A549 treated with DMSO at 1 μM for 4 hours (cell line): ENCODE data around the gene BCKDHB. TPM values are rescaled to one million over a fixed set of nuclear protein-coding genes. Genes with fewer than 3 reads are reported as not detected.

Source experiments
- total RNA-seq: library from RNA; stranded (reverse); fragments of 200-300 nt; extraction: Qiagen RNA extraction; gene quantifications from 5 replicates; pipeline ENCODE4 v1.2.3, GENCODE V29; 2022; ENCODE audit warnings: low read depth

The BCKDHB gene
- 4.6 to 6.7 TPM (median 5.6 TPM) in 5 replicates for total RNA-seq

DNA sequence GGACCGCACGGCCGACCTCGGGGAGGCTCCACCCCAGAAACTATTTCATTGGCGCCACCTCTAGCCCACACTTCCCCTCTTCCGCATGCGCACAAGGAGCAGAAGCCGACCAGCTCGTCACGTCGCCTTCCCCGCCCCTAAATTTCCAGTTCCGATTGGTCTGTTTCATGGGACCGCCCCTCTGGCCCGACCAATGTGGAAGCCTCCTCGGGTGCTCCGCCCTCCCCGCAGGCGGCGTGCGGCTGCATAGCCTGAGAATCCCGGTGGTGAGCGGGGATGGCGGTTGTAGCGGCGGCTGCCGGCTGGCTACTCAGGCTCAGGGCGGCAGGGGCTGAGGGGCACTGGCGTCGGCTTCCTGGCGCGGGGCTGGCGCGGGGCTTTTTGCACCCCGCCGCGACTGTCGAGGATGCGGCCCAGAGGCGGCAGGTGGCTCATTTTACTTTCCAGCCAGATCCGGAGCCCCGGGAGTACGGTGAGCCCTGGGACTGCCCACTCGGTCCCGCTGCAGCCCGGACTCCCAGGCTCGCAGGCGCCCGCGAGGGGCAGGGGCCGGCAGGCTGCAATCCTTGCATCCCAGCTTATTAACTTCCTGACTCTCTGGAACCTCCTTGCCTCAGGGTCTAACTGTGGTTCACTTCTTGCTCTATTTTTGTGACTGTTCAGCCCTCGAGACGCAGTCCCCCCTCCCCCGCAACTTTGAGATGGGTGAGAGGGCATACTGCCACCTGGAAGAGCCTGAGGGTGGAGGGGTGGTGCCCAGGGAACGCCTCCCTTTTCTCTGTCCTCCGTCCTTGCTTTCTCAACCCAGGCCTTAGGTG, at the start of gene BCKDHB:
Gene BCKDHB, plus strand, starts transcription at position 254 of the 818 bp plus-strand sequence. Its CDS starts 23 bp downstream, at position 277.

Other genes with a start within 250 kb of the BCKDHB start
- 1.3 to 2.1 TPM (median 1.8 TPM) in 5 replicates for gene ELOVL4, start 159.1 kb upstream of the BCKDHB start, total RNA-seq
- 18.7 to 23.7 TPM (median 21.9 TPM) in 5 replicates for gene TTK, start 102.0 kb upstream of the BCKDHB start, total RNA-seq